Measurements from ENCODE around the gene TAF10. TPM values are rescaled to one million over a fixed set of nuclear protein-coding genes. Genes with fewer than 3 reads are reported as not detected.

Gene TAF10
- total RNA-seq, 1 experiment from 2014 or later, result 142 TPM

DNA sequence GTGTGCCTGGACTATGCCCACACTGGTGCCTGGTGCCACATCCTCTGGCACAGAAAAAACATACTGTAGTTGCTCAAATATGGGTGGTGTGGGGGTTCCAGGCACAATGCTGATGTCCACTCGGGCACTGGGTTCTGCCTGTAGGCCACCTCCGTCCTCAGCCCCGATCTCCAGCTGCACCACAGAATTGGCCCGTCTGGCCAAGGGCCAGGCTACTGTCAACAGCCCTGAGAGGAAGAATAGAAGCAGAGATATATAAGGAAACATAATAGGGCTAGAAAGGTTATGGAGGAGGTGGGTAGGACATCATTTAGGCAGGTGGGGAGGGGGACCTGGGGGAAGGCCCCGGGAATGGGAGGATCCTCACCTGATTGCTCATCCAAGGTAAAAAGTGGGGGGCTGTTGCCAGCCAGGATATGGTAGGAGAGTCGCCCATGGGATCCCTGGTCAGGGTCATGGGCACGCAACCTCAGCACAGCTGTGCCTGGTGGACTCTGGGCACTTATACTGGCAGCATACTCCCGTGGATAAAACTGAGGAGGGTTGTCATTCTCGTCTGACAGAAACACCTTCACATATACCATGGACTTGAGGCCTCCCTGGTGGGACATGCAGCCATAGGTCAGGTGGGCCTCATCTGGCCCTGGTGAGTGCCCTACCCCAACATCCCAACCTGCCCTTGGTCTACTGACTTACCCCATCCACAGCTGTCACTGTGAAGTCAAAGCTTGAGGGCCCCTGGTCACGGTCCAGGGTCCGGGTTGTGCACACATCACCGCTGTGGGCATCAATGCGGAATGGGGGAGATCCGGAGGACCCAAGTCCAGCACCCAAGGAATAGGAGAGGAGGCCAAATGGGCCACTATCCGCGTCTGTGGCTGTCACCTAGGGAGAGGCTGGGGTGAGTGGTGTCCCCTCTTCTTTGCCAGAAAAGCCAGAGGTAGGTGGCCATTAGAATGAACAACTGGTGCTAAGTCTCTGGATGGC, 21.7 kb upstream of the TAF10 start:
- Histone ChIP-seq H3K36me3 (ENCODE audit: control insufficient read depth, insufficient read depth, low read length) (no peaks in the 10 kb centered on the region), H3K4me3 (ENCODE audit: low read depth, low read length) (no peak overlapping the region), H3K4me1 (peaks cover 20% of the 10 kb centered on the region), H3K9me3 (no peaks in the 10 kb centered on the region), H3K27me3 (replicated peaks; ENCODE audit: control insufficient read depth, insufficient read depth, low read length) (no peaks in the 10 kb centered on the region; the same call in 1 of the 2 replicates)
- Mint-ChIP-seq H3K4me1 (ENCODE audit: low read depth, unreplicated experiment) (no peaks in the 10 kb centered on the region), H3K4me3 (ENCODE audit: unreplicated experiment) (no peak overlapping the region), H3K36me3 (ENCODE audit: insufficient read depth, unreplicated experiment) (no peaks in the 10 kb centered on the region), H3K9me3 (ENCODE audit: unreplicated experiment) (no peaks in the 10 kb centered on the region), H3K27me3 (ENCODE audit: insufficient read depth, unreplicated experiment) (no peaks in the 10 kb centered on the region), H3K27ac (ENCODE audit: unreplicated experiment) (no peak overlapping the region)
- no peak for DNase-seq
- no TSS peak for BruUV-seq (replicated peaks)
- TF ChIP-seq, protein P1, sequence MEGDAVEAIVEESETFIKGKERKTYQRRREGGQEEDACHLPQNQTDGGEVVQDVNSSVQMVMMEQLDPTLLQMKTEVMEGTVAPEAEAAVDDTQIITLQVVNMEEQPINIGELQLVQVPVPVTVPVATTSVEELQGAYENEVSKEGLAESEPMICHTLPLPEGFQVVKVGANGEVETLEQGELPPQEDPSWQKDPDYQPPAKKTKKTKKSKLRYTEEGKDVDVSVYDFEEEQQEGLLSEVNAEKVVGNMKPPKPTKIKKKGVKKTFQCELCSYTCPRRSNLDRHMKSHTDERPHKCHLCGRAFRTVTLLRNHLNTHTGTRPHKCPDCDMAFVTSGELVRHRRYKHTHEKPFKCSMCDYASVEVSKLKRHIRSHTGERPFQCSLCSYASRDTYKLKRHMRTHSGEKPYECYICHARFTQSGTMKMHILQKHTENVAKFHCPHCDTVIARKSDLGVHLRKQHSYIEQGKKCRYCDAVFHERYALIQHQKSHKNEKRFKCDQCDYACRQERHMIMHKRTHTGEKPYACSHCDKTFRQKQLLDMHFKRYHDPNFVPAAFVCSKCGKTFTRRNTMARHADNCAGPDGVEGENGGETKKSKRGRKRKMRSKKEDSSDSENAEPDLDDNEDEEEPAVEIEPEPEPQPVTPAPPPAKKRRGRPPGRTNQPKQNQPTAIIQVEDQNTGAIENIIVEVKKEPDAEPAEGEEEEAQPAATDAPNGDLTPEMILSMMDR (IDR thresholded peaks at IDR 0.05; ENCODE audit: insufficient read depth in 1 of 2, low read depth in 1 of 2, low read length in 1 of 2, severe bottlenecking in 1 of 2, unreplicated experiment in 1 of 2), result no peak
- ChIA-PET CTCF (no interaction called here), POLR2A (no interaction called here)
- intact Hi-C loops (cut with micrococcal nuclease; ENCODE audit: unreplicated experiment), result no loop called here

DNA sequence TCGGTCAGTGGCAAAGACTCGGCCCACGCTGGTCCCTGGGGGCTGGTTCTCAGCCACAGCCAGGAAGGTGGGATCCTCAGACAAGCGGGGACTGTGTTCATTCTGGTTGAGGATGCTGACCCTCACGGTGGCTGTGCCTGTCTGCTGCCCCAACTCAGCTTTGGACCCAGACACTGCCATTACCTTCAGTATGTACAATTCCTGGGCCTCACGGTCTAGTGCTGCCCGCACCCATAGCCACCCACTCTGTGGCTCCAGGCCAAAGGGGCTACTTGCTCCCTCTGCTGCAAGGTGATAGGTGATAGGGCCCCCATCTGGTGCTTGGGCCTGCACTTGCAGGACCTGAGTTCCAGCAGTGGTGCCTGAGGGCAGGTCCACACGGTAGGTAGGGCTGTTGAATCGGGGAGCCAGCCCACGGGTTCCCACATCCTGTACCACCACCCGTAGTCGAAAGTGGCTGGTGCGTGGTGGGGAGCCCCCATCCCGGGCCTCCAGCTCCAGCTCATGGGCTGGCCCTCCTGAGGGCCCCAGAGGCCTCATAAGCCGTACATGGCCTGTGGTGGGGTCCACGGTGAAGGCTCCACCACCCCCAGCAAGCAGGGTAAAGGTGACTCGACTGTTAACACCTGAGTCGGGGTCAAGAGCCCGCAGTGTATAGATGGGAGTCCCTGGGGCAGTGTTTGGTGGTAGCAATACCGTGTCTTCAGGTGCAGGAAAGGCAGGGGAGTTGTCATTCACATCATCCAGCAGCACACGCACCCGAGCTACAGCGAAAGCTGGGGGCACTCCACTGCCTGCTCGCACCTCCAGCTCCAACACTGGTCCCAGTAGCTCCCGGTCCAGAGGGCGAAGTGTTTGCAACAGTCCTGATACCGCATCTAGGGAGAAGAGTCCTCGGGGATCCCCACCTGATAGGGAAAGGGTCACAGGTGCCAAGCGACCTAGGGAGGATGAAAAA, 20.4 kb upstream of the TAF10 start:
- H3K4me1 ChIP-seq, result peaks cover 11% of the 10 kb centered on the region
- Mint-ChIP-seq H3K4me1 (ENCODE audit: low read depth, unreplicated experiment) (no peaks in the 10 kb centered on the region), H3K4me3 (ENCODE audit: unreplicated experiment) (no peak overlapping the region), H3K36me3 (ENCODE audit: insufficient read depth, unreplicated experiment) (no peaks in the 10 kb centered on the region), H3K9me3 (ENCODE audit: unreplicated experiment) (no peaks in the 10 kb centered on the region), H3K27ac (ENCODE audit: unreplicated experiment) (no peak overlapping the region), H3K27me3 (ENCODE audit: insufficient read depth, unreplicated experiment) (no peaks in the 10 kb centered on the region)
- ChIA-PET POLR2A (no interaction called here), CTCF (no interaction called here)
- BruUV-seq (replicated peaks), result no TSS peak
- intact Hi-C loops (cut with micrococcal nuclease; ENCODE audit: unreplicated experiment), result no loop called here
- no peaks in the 10 kb centered on the region for H3K9me3 ChIP-seq
- H3K36me3 ChIP-seq (ENCODE audit: control insufficient read depth, insufficient read depth, low read length), result no peaks in the 10 kb centered on the region
- DNase-seq, result no peak
- TF ChIP-seq, protein P1 (IDR thresholded peaks at IDR 0.05; ENCODE audit: insufficient read depth in 1 of 2, low read depth in 1 of 2, low read length in 1 of 2, severe bottlenecking in 1 of 2, unreplicated experiment in 1 of 2), result no peak
- no peaks in the 10 kb centered on the region; the same call in 1 of the 2 replicates for H3K27me3 ChIP-seq (replicated peaks; ENCODE audit: control insufficient read depth, insufficient read depth, low read length)
- no peak overlapping the region for H3K4me3 ChIP-seq (ENCODE audit: low read depth, low read length)

DNA sequence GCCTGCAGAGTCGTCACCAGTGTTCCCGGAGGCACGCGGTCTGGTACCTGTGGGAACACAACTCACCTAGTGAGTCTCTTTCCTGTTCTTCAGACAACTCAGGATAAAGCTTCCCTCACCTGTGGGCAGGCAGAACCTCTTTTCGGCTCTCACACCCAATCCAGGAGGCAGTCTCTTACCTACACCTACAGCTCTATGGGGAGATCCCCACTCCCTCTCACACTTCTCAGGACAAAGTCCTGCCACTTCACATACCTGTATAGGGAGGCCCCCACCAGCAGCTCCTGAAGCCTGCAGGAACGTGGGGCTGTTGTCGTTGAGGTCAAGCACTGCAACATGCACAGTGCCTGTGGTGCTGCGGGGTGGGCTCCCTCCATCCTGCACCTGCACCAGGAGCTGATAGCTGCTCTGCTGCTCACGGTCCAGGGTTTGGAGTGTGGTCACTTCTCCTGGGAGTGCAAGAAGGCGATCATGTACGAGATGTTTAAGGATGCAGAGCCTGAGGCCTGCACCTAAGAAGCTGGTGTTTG, 19.4 kb upstream of the TAF10 start:
- no peak for DNase-seq
- Histone ChIP-seq H3K4me3 (ENCODE audit: low read depth, low read length) (no peak overlapping the region), H3K36me3 (ENCODE audit: control insufficient read depth, insufficient read depth, low read length) (no peaks in the 10 kb centered on the region), H3K4me1 (peaks cover 11% of the 10 kb centered on the region), H3K9me3 (no peaks in the 10 kb centered on the region), H3K27me3 (replicated peaks; ENCODE audit: control insufficient read depth, insufficient read depth, low read length) (no peaks in the 10 kb centered on the region; the same call in 1 of the 2 replicates)
- ChIA-PET POLR2A (no interaction called here), CTCF (interaction anchor here (1.0 kb wide), 1 partner anchor 252 kb away, joined by 5 read pairs; no protein-coding TSS in a partner anchor)
- Mint-ChIP-seq H3K4me1 (ENCODE audit: low read depth, unreplicated experiment) (no peaks in the 10 kb centered on the region), H3K4me3 (ENCODE audit: unreplicated experiment) (peak overlapping the region; percentile 72), H3K9me3 (ENCODE audit: unreplicated experiment) (no peaks in the 10 kb centered on the region), H3K36me3 (ENCODE audit: insufficient read depth, unreplicated experiment) (peaks cover under 1% of the 10 kb centered on the region), H3K27me3 (ENCODE audit: insufficient read depth, unreplicated experiment) (no peaks in the 10 kb centered on the region), H3K27ac (ENCODE audit: unreplicated experiment) (no peak overlapping the region)
- no TSS peak for BruUV-seq (replicated peaks)
- TF ChIP-seq, protein P1 (IDR thresholded peaks at IDR 0.05; ENCODE audit: insufficient read depth in 1 of 2, low read depth in 1 of 2, low read length in 1 of 2, severe bottlenecking in 1 of 2, unreplicated experiment in 1 of 2), result no peak
- intact Hi-C loops (cut with micrococcal nuclease; ENCODE audit: unreplicated experiment), result loop anchor here (2.0 kb wide), 1 partner anchor 19 kb away; the partner anchor contains the start of gene TAF10

All from Caco-2 (cell line).